H1 (cell line): Measurements from ENCODE around the gene PHF3. TPM values are rescaled to one million over a fixed set of nuclear protein-coding genes. Genes with fewer than 3 reads are reported as not detected.

Source experiments
- ASH2L ChIP-seq: fragments of 200-600, 300-600 bp; sonication (generic); IDR thresholded peaks from one replicate; pipeline ENCODE4 v1.7.1; 2017; ENCODE audit warnings: low read length
- BRCA1 ChIP-seq: IDR thresholded peaks from 2 replicates; pipeline ENCODE4 v1.6.1; 2012; ENCODE audit warnings: low read depth, low read length, improper control_type of control experiment
- CEBPB ChIP-seq: IDR thresholded peaks from 2 replicates; pipeline ENCODE4 v1.6.1; 2012; ENCODE audit warnings: low read depth, low read length
- CHD2 ChIP-seq: IDR thresholded peaks from 2 replicates; pipeline ENCODE4 v1.6.1; 2012; ENCODE audit warnings: low read length, improper control_type of control experiment
- CREB1 ChIP-seq: IDR thresholded peaks from 2 replicates; pipeline ENCODE4 v1.6.1; 2012; ENCODE audit warnings: inconsistent platforms
- FOSL1 ChIP-seq: IDR thresholded peaks from 2 replicates; pipeline ENCODE4 v1.6.1; 2011; ENCODE audit warnings: mild to moderate bottlenecking, low read depth, low read length, moderate library complexity; ENCODE audit not compliant: insufficient read depth
- GABPA ChIP-seq: IDR thresholded peaks from 2 replicates; pipeline ENCODE4 v1.6.1; 2011; ENCODE audit warnings: mild to moderate bottlenecking, low read length, moderate library complexity, borderline replicate concordance; ENCODE audit not compliant: insufficient read depth
- GTF2F1 ChIP-seq: IDR thresholded peaks from 2 replicates; pipeline ENCODE4 v1.6.1; 2012; ENCODE audit warnings: low read depth, low read length, improper control_type of control experiment, borderline replicate concordance
- KDM1A ChIP-seq: fragments of 200-600, 300-600 bp; sonication (generic); IDR thresholded peaks from 2 replicates; pipeline ENCODE4 v1.7.1; 2016; ENCODE audit warnings: mild to moderate bottlenecking, low read length, borderline replicate concordance
- NRF1 ChIP-seq: IDR thresholded peaks from 2 replicates; pipeline ENCODE4 v1.6.1; 2011; ENCODE audit warnings: mild to moderate bottlenecking, low read depth, low read length, improper control_type of control experiment
- RBBP5 ChIP-seq: IDR thresholded peaks from 2 replicates; pipeline ENCODE4 v1.7.1; 2012; ENCODE audit warnings: low read depth, mild to moderate bottlenecking, inconsistent platforms, low read length, moderate library complexity, borderline replicate concordance
- SIRT6 ChIP-seq: IDR thresholded peaks from one replicate; pipeline ENCODE4 v1.7.1; 2012; ENCODE audit warnings: low read length, inconsistent platforms
- polyA plus RNA-seq, 7 experiments: library from polyadenylated mRNA; depleted of rRNA in 3 of 7; stranded (reverse) in 5 of 7; unstranded in 2 of 7; fragments of >200 nt in 5 of 7; fragments of 200-250 nt in 2 of 7; gene quantifications; 1 replicate in 5 of 7; 2 replicates in 1 of 7; 4 replicates in 1 of 7; pipeline versions ENCODE4 v1.2.1 to v1.2.3, GENCODE V29; 2011 to 2013; ENCODE audit warnings: missing spikeins in 2 of 7, mixed read lengths in 2 of 7
- total RNA-seq: library from RNA; stranded (reverse); fragmentation: NEBNext Ultra II Directional; extraction: Animal tissue kit (Norgen Biotek cat#: 25700); gene quantifications from 2 replicates; pipeline ENCODE4 v1.2.1, GENCODE V29; 2021
- TF ChIP-seq, protein P1 (sequence below): fragments of 300-600 bp; sonication (generic); IDR thresholded peaks from 2 replicates; pipeline ENCODE4 v1.7.1; 2012; ENCODE audit warnings: low read length, moderate library complexity, mild to moderate bottlenecking, inconsistent platforms; ENCODE audit not compliant: insufficient replicate concordance

PHF3 gene
- total and polyA plus RNA-seq, 2 of the 8 experiments (the other 6 are each of a cell fraction or from before 2014, with no cell fraction given): 10.1 to 69.3 TPM

DNA sequence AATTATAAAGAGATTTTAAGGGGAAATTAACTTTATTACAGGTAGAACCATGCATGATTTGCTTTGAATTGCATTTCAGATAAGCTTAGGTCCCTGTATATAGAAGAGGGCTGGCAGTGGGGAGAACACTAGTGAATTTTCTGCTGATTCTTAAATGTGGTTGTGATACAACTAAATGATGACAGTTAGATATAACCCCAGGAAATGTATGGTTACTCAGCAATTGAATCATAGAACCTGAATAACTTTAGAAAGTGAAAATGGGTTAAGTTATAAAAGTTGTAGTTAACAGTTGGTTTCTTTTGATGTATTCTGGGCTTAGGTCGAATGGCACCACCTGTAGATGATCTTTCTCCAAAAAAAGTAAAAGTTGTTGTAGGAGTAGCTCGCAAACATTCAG, 70.1 kb downstream of the PHF3 start (continued):
- TF ChIP-seq, protein P1, sequence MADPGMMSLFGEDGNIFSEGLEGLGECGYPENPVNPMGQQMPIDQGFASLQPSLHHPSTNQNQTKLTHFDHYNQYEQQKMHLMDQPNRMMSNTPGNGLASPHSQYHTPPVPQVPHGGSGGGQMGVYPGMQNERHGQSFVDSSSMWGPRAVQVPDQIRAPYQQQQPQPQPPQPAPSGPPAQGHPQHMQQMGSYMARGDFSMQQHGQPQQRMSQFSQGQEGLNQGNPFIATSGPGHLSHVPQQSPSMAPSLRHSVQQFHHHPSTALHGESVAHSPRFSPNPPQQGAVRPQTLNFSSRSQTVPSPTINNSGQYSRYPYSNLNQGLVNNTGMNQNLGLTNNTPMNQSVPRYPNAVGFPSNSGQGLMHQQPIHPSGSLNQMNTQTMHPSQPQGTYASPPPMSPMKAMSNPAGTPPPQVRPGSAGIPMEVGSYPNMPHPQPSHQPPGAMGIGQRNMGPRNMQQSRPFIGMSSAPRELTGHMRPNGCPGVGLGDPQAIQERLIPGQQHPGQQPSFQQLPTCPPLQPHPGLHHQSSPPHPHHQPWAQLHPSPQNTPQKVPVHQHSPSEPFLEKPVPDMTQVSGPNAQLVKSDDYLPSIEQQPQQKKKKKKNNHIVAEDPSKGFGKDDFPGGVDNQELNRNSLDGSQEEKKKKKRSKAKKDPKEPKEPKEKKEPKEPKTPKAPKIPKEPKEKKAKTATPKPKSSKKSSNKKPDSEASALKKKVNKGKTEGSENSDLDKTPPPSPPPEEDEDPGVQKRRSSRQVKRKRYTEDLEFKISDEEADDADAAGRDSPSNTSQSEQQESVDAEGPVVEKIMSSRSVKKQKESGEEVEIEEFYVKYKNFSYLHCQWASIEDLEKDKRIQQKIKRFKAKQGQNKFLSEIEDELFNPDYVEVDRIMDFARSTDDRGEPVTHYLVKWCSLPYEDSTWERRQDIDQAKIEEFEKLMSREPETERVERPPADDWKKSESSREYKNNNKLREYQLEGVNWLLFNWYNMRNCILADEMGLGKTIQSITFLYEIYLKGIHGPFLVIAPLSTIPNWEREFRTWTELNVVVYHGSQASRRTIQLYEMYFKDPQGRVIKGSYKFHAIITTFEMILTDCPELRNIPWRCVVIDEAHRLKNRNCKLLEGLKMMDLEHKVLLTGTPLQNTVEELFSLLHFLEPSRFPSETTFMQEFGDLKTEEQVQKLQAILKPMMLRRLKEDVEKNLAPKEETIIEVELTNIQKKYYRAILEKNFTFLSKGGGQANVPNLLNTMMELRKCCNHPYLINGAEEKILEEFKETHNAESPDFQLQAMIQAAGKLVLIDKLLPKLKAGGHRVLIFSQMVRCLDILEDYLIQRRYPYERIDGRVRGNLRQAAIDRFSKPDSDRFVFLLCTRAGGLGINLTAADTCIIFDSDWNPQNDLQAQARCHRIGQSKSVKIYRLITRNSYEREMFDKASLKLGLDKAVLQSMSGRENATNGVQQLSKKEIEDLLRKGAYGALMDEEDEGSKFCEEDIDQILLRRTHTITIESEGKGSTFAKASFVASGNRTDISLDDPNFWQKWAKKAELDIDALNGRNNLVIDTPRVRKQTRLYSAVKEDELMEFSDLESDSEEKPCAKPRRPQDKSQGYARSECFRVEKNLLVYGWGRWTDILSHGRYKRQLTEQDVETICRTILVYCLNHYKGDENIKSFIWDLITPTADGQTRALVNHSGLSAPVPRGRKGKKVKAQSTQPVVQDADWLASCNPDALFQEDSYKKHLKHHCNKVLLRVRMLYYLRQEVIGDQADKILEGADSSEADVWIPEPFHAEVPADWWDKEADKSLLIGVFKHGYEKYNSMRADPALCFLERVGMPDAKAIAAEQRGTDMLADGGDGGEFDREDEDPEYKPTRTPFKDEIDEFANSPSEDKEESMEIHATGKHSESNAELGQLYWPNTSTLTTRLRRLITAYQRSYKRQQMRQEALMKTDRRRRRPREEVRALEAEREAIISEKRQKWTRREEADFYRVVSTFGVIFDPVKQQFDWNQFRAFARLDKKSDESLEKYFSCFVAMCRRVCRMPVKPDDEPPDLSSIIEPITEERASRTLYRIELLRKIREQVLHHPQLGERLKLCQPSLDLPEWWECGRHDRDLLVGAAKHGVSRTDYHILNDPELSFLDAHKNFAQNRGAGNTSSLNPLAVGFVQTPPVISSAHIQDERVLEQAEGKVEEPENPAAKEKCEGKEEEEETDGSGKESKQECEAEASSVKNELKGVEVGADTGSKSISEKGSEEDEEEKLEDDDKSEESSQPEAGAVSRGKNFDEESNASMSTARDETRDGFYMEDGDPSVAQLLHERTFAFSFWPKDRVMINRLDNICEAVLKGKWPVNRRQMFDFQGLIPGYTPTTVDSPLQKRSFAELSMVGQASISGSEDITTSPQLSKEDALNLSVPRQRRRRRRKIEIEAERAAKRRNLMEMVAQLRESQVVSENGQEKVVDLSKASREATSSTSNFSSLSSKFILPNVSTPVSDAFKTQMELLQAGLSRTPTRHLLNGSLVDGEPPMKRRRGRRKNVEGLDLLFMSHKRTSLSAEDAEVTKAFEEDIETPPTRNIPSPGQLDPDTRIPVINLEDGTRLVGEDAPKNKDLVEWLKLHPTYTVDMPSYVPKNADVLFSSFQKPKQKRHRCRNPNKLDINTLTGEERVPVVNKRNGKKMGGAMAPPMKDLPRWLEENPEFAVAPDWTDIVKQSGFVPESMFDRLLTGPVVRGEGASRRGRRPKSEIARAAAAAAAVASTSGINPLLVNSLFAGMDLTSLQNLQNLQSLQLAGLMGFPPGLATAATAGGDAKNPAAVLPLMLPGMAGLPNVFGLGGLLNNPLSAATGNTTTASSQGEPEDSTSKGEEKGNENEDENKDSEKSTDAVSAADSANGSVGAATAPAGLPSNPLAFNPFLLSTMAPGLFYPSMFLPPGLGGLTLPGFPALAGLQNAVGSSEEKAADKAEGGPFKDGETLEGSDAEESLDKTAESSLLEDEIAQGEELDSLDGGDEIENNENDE: no peak
- no peak for TF ChIP-seq FOSL1
- TF ChIP-seq CHD2: no peak
- no peak for TF ChIP-seq GTF2F1
- no peak for TF ChIP-seq CEBPB
- no peak for TF ChIP-seq KDM1A
- no peak for TF ChIP-seq NRF1
- TF ChIP-seq ASH2L: no peak
- TF ChIP-seq GABPA: no peak
- no peak for TF ChIP-seq CREB1
- TF ChIP-seq BRCA1: no peak
- TF ChIP-seq SIRT6: no peak
- no peak for TF ChIP-seq RBBP5
- TF ChIP-seq, all 59 proteins: peak for 0
